Measurements from ENCODE around the gene MLKL.

DNA sequence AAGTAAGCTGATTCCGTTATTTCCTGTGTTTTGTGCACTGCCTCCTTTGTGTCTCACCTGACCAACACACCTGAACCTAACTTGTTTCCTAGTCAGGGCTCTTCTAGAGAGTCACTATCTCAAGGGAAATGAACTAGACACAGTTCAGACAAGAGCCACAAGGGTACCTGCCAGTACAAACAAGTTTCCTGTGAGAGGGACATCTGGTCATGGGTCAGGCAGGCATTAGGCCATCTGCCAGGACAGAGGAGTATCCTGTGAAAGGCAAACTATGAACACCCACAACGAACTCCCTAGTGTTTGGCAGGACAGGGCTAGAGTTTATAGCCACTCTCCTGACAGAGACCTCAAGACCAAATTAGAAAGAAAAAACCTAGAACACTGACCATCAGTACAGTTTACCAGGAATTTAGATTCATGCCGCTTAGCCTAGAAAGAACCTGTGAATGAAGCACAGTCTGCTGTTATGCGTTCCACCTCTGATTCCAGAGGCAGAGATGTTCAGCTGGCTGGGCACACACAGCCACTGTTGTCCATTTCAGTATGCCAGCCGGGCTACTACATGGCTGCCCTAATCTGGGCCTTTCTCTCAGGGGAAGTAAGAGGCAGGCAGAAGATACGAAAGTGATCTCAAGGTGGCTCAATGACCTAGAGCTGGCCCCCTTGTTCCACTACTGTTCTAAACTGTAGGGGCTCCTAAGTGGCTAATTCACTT is 73.0 kb downstream of the MLKL start:
- no peak for TF ChIP-seq POLR2A (IDR thresholded peaks at IDR 0.05)
- TF ChIP-seq, protein P1, sequence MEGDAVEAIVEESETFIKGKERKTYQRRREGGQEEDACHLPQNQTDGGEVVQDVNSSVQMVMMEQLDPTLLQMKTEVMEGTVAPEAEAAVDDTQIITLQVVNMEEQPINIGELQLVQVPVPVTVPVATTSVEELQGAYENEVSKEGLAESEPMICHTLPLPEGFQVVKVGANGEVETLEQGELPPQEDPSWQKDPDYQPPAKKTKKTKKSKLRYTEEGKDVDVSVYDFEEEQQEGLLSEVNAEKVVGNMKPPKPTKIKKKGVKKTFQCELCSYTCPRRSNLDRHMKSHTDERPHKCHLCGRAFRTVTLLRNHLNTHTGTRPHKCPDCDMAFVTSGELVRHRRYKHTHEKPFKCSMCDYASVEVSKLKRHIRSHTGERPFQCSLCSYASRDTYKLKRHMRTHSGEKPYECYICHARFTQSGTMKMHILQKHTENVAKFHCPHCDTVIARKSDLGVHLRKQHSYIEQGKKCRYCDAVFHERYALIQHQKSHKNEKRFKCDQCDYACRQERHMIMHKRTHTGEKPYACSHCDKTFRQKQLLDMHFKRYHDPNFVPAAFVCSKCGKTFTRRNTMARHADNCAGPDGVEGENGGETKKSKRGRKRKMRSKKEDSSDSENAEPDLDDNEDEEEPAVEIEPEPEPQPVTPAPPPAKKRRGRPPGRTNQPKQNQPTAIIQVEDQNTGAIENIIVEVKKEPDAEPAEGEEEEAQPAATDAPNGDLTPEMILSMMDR (IDR thresholded peaks at IDR 0.05), result no peak

All from breast epithelium (tissue), 3 donors.